Endothelial cell of umbilical vein (primary cell): ENCODE data around the gene DEPDC7. TPM values are rescaled to one million over a fixed set of nuclear protein-coding genes. Genes with fewer than 3 reads are reported as not detected.

Experiments
- BruUV-seq: library from RNA; stranded (reverse); fragments of 400-500 nt; replicated peaks from 2 replicates; lab custom pipeline; 2021; lab: Mats Ljungman, UMichigan
- CTCF ChIA-PET: fragments of 300-600, 350-600 bp; sonication (Branson Sonifier 250); formaldehyde crosslinking; loops from one replicate; lab custom pipeline; 2021; ENCODE audit warnings: antibody characterized with exemption, inconsistent platforms; lab: Charles Lee
- POLR2A ChIA-PET: fragments of 300-600, 350-600 bp; sonication (Branson Sonifier 250); formaldehyde crosslinking; loops from one replicate; lab custom pipeline; 2021; ENCODE audit warnings: antibody characterized with exemption, inconsistent platforms; lab: Charles Lee
- DNase-seq: peaks from one replicate; pipeline ENCODE4 v3.0.0-alpha.2; 2011; ENCODE audit warnings: low read depth, low spot score
- FAIRE-seq: peaks from 2 replicates; lab custom pipeline; 2011; peaks lifted over from hg19 to GRCh38; lab: Jason Lieb, UNC
- H2AFZ ChIP-seq: 2 replicates; pipeline ENCODE4 v1.6.0; 2012; ENCODE audit warnings: low read depth, low read length, control low read depth, inconsistent platforms
- H3K27ac ChIP-seq: 2 replicates; pipeline ENCODE4 v1.5.1; 2011; ENCODE audit warnings: low read depth, mild to moderate bottlenecking, control low read depth, low read length, moderate library complexity; ENCODE audit not compliant: insufficient read depth
- H3K27me3 ChIP-seq, 2 experiments: 2 replicates each; pipeline versions ENCODE4 v1.6.0 to v1.6.1; 2011; ENCODE audit warnings: low read length in 2 of 2, mixed read lengths in 1 of 2; ENCODE audit not compliant: control insufficient read depth in 2 of 2, insufficient read depth in 2 of 2
- H3K36me3 ChIP-seq, 2 experiments: 2 replicates in 1 of 2; 3 replicates in 1 of 2; pipeline ENCODE4 v1.5.1; 2011; ENCODE audit warnings: low read length in 2 of 2, mild to moderate bottlenecking in 1 of 2, moderate library complexity in 1 of 2; ENCODE audit not compliant: control insufficient read depth in 2 of 2, insufficient read depth in 2 of 2; ENCODE audit errors: extremely low read depth in 1 of 2
- H3K4me1 ChIP-seq: 3 replicates; pipeline ENCODE4 v1.5.1; 2011; ENCODE audit warnings: mild to moderate bottlenecking, low read length; ENCODE audit not compliant: control insufficient read depth, insufficient read depth; ENCODE audit errors: extremely low read depth
- H3K4me2 ChIP-seq: 2 replicates; pipeline ENCODE4 v1.6.1; 2011; ENCODE audit warnings: low read length, control low read depth, mixed read lengths; ENCODE audit not compliant: insufficient read depth
- H3K4me3 ChIP-seq, 3 experiments: fragments of 200-600 bp in 1 of 3; sonication (generic), shearing (Covaris generic) in 1 of 3; replicated peaks in 1 of 3; 2 replicates each; pipeline ENCODE4 v1.5.1; 2011 to 2016; ENCODE audit warnings: control low read depth in 3 of 3, low read length in 3 of 3, mild to moderate bottlenecking in 2 of 3, inconsistent platforms in 1 of 3, low read depth in 1 of 3, moderate library complexity in 1 of 3; ENCODE audit not compliant: insufficient read depth in 1 of 3
- H3K79me2 ChIP-seq: 2 replicates; pipeline ENCODE4 v1.6.0; 2012; ENCODE audit warnings: low read length, inconsistent platforms; ENCODE audit not compliant: control insufficient read depth, insufficient read depth
- H3K9ac ChIP-seq: replicated peaks from 2 replicates; pipeline ENCODE3; 2011; ENCODE audit warnings: low read length, control low read depth; ENCODE audit not compliant: insufficient read depth; ENCODE audit errors: extremely low read depth
- H3K9me1 ChIP-seq: replicated peaks from 3 replicates; pipeline ENCODE4 v1.6.0; 2011; ENCODE audit warnings: mild to moderate bottlenecking, low read length; ENCODE audit not compliant: control insufficient read depth, insufficient read depth; ENCODE audit errors: extremely low read depth
- H3K9me3 ChIP-seq: replicated peaks from 2 replicates; pipeline ENCODE4 v1.5.1; 2012; ENCODE audit warnings: low read length, inconsistent platforms; ENCODE audit not compliant: control insufficient read depth, insufficient read depth
- H4K20me1 ChIP-seq: replicated peaks from 2 replicates; pipeline ENCODE3; 2011; ENCODE audit warnings: mild to moderate bottlenecking, low read length; ENCODE audit not compliant: control insufficient read depth, insufficient read depth; ENCODE audit errors: extremely low read depth
- CTCF ChIP-seq, 2 donors: IDR thresholded peaks; 1 replicate in 1 of 2; 2 replicates in 1 of 2; pipeline ENCODE4 v1.5.1; 2011; ENCODE audit warnings: low read length in 2 of 2, mild to moderate bottlenecking in 2 of 2, moderate library complexity in 2 of 2, control low read depth in 1 of 2, inconsistent platforms in 1 of 2, low read depth in 1 of 2; ENCODE audit not compliant: insufficient read depth in 1 of 2; ENCODE audit errors: extremely low read depth in 1 of 2
- EZH2 ChIP-seq: IDR thresholded peaks from 2 replicates; pipeline ENCODE4 v1.6.1; 2012; ENCODE audit warnings: borderline replicate concordance, low read depth, mild to moderate bottlenecking, moderate library complexity, low read length, inconsistent platforms; ENCODE audit not compliant: severe bottlenecking
- FOS ChIP-seq: IDR thresholded peaks from 2 replicates; pipeline ENCODE4 v1.6.1; 2011; ENCODE audit warnings: mild to moderate bottlenecking, low read length, moderate library complexity, borderline replicate concordance; ENCODE audit not compliant: insufficient read depth
- GATA2 ChIP-seq: IDR thresholded peaks from 2 replicates; pipeline ENCODE4 v1.7.0; 2011; ENCODE audit warnings: low read depth, mild to moderate bottlenecking, moderate library complexity, mixed read lengths, low read length; ENCODE audit not compliant: insufficient read length, insufficient read depth
- JUN ChIP-seq: IDR thresholded peaks from 2 replicates; pipeline ENCODE4 v1.6.1; 2011; ENCODE audit warnings: borderline replicate concordance, low read depth; ENCODE audit not compliant: insufficient read length, insufficient read depth
- MYC ChIP-seq: IDR thresholded peaks from one replicate; pipeline ENCODE4 v1.6.1; 2011; ENCODE audit warnings: mild to moderate bottlenecking, low read depth, low read length
- POLR2A ChIP-seq: IDR thresholded peaks from 2 replicates; pipeline ENCODE4 v1.6.1; 2012; ENCODE audit warnings: low read depth, mild to moderate bottlenecking, control low read depth, low read length
- POLR2AphosphoS5 ChIP-seq: IDR thresholded peaks from 2 replicates; pipeline ENCODE4 v1.6.1; 2012; ENCODE audit warnings: low read depth, mild to moderate bottlenecking, control low read depth, low read length, moderate library complexity; ENCODE audit not compliant: insufficient read depth
- dilution Hi-C: fragments of 300-500 bp; cut with MboI; formaldehyde crosslinking; loops from one replicate; pipeline ENCODE4 v1.15.0; 2019; ENCODE audit warnings: low sequenced_read_pairs; ENCODE audit not compliant: extremely low pct_ligation_motif_present
- intact Hi-C: fragments of 100-400 bp; cut with micrococcal nuclease; formaldehyde crosslinking; loops from one replicate; pipeline ENCODE4 v1.10.0; 2022
- polyA plus RNA-seq, 4 experiments: library from polyadenylated mRNA; depleted of rRNA in 3 of 4; stranded (reverse) in 3 of 4; unstranded in 1 of 4; fragments of >200 nt; gene quantifications; 2 replicates each; pipeline versions ENCODE4 v1.2.1 to v1.2.3, GENCODE V29; 2011 to 2012; ENCODE audit warnings: missing spikeins in 1 of 4
- total RNA-seq: library from RNA; stranded (reverse); gene quantifications from 2 replicates; pipeline ENCODE4 v1.2.3, GENCODE V29; 2021
- TF ChIP-seq, protein P1 (sequence below): IDR thresholded peaks from 2 replicates; pipeline ENCODE4 v1.6.1; 2011; ENCODE audit not compliant: insufficient read depth, insufficient read length

Gene DEPDC7
- total and polyA plus RNA-seq, 2 donors (not counting 3 experiments of a cell fraction or from before 2014, with no cell fraction given), result 0.08 TPM; not detected in 1

DNA sequence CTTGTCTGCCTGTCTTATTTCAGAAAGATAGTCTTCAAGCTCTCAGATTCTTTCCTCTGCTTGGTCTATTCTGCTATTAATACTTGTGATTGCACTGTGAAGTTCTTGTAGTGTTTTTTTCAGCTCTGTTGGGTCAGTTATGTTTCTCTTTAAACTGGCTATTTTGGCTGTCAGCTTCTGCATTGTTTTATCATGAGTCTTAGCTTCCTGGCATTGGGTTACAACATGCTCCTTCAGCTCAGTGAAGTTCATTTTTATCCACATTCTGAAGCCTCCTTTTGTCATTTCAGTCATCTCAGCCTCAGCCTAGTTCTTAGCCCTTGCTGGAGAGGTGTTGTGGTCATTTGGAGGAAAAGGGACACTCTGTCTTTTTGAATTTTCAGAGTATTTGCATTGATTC is 15.5 kb upstream of the DEPDC7 start:
- BruUV-seq, result no TSS peak
- Histone ChIP-seq H3K4me3 (no peak overlapping the region), H3K9me3 (no peaks in the 10 kb centered on the region), H4K20me1 (no peaks in the 10 kb centered on the region), H3K9ac (no peak overlapping the region), H3K79me2 (no peaks in the 10 kb centered on the region), H3K36me3 (no peaks in the 10 kb centered on the region), H3K27me3 (peaks cover 4 to 6% of the 10 kb centered on the region in 2 experiments), H3K27ac (no peak overlapping the region), H3K4me2 (no peak overlapping the region), H3K4me1 (no peaks in the 10 kb centered on the region), H2AFZ (no peak overlapping the region), H3K9me1 (no peaks in the 10 kb centered on the region)
- intact Hi-C loops, result no loop called here
- FAIRE-seq, result peak; percentile 63
- dilution Hi-C loops, result no loop called here
- no peak for TF ChIP-seq POLR2AphosphoS5
- no peak for TF ChIP-seq JUN
- no peak for TF ChIP-seq POLR2A
- TF ChIP-seq, protein P1, sequence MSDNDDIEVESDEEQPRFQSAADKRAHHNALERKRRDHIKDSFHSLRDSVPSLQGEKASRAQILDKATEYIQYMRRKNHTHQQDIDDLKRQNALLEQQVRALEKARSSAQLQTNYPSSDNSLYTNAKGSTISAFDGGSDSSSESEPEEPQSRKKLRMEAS, result no peak
- no peak for TF ChIP-seq EZH2
- no peak for TF ChIP-seq CTCF (IDR thresholded peaks at IDR 0.05; ENCODE audit: extremely low read depth in 1 of 2, insufficient read depth in 1 of 2, low read depth in 1 of 2, low read length in 2 of 2)
- TF ChIP-seq FOS, result no peak
- no peak for TF ChIP-seq MYC
- no peak for TF ChIP-seq GATA2
- ChIA-PET POLR2A (no interaction called here), CTCF (interaction anchor here (0.7 to 1.1 kb wide), 3 partner anchors 8 to 65 kb away, joined by 3 to 4 read pairs (median 3); no protein-coding TSS in a partner anchor)
- DNase-seq, result peak; percentile 60
